ENCODE data around the gene BCORL1. TPM values are rescaled to one million over a fixed set of nuclear protein-coding genes. Genes with fewer than 3 reads are reported as not detected.

BCORL1 gene
- polyA plus RNA-seq, 1 donor from 2014 or later = 1.0 TPM

DNA sequence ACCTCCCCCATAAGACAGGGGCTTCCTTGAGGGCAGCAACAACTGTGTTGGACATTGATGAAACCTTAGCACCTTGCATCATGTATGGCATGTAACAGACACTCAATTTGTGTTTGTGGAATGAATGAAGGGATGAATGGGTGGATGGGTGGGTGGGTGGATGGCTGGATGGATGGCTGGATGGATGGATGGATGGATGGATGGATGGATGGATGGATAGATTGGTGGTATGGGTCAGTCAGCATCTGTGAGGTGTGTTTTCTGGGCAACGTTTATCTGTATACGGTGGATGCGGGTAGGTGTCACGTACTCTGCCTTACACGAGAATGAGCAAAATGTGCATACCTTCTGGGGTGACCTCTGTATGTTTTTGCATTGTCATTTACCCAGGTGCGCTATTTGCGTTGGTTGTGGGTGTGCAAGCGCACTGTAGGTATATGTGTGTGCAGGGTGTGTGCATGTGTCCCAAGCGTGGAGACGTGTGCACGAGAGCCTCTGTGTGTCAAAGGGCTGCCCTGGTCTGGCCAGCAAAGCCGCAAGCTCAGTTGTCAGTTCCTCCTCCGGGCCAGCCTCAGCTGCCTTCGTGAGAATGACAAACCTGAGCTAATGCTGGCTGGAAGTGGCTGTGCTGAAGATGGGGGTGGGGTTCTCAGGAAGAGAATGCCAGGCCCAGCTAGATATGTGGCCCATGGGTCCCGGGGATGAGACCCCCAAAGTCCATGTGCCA, 101.4 kb downstream of the BCORL1 start:
- H3K79me2 ChIP-seq (replicated peaks; ENCODE audit: insufficient read depth, low read length) = no peaks in the 10 kb centered on the region
- H3K4me2 ChIP-seq (ENCODE audit: low read length) = no peak overlapping the region
- no peaks in the 10 kb centered on the region for H3K9me2 ChIP-seq (ENCODE audit: insufficient read depth, low read length)
- no peaks in the 10 kb centered on the region for H3K27me3 ChIP-seq (ENCODE audit: insufficient read depth, low read depth, low read length)
- H4K20me1 ChIP-seq (ENCODE audit: insufficient read depth) = no peaks in the 10 kb centered on the region
- no peaks in the 10 kb centered on the region for H3F3A ChIP-seq (ENCODE audit: insufficient read depth, low read length, poor library complexity, severe bottlenecking)
- no peak overlapping the region for H3K27ac ChIP-seq (ENCODE audit: low read length)
- H3K4me3 ChIP-seq (ENCODE audit: low read length) = no peak overlapping the region
- no peak overlapping the region for H2AFZ ChIP-seq (ENCODE audit: low read depth, low read length)
- no peaks in the 10 kb centered on the region for H3K9me3 ChIP-seq (ENCODE audit: low read length)
- no peaks in the 10 kb centered on the region for H3K36me3 ChIP-seq (ENCODE audit: insufficient read depth, low read length)
- no peak for TF ChIP-seq TAF1 (IDR thresholded peaks at IDR 0.05; ENCODE audit: low read depth)
- no peak for TF ChIP-seq CTCF (IDR thresholded peaks at IDR 0.05; ENCODE audit: poor library complexity, severe bottlenecking)
- no peak for TF ChIP-seq SMC3 (conservative IDR thresholded peaks at IDR 0.05; ENCODE audit: poor library complexity)
- no peak for TF ChIP-seq EZH2 (IDR thresholded peaks at IDR 0.05; ENCODE audit: borderline replicate concordance, insufficient read depth, low read length, poor library complexity, severe bottlenecking)
- no peak for TF ChIP-seq POLR2AphosphoS5 (IDR thresholded peaks at IDR 0.05)
- no peak for TF ChIP-seq MXI1 (conservative IDR thresholded peaks at IDR 0.05; ENCODE audit: poor library complexity, severe bottlenecking)
- TF ChIP-seq RAD21 (conservative IDR thresholded peaks at IDR 0.05) = no peak
- no peak for TF ChIP-seq EP300 (conservative IDR thresholded peaks at IDR 0.05; ENCODE audit: poor library complexity, severe bottlenecking)
- TF ChIP-seq REST (IDR thresholded peaks at IDR 0.05; ENCODE audit: borderline replicate concordance) = no peak
- H3K9ac ChIP-seq (ENCODE audit: low read length) = no peak overlapping the region

- Histone ChIP-seq H3K36me3 (ENCODE audit: insufficient read depth, low read length) (no peaks in the 10 kb centered on the region), H3F3A (ENCODE audit: insufficient read depth, low read length, poor library complexity, severe bottlenecking) (no peaks in the 10 kb centered on the region), H3K9ac (ENCODE audit: low read length) (no peak overlapping the region), H3K9me2 (ENCODE audit: insufficient read depth, low read length) (no peaks in the 10 kb centered on the region), H3K9me3 (ENCODE audit: low read length) (no peaks in the 10 kb centered on the region), H3K4me2 (ENCODE audit: low read length) (no peak overlapping the region), H3K27me3 (ENCODE audit: insufficient read depth, low read depth, low read length) (no peaks in the 10 kb centered on the region), H4K20me1 (ENCODE audit: insufficient read depth) (no peaks in the 10 kb centered on the region), H2AFZ (ENCODE audit: low read depth, low read length) (no peak overlapping the region), H3K27ac (ENCODE audit: low read length) (no peak overlapping the region), H3K79me2 (replicated peaks; ENCODE audit: insufficient read depth, low read length) (no peaks in the 10 kb centered on the region), H3K4me3 (ENCODE audit: low read length) (no peak overlapping the region)
- no peak for TF ChIP-seq POLR2AphosphoS5 (IDR thresholded peaks at IDR 0.05)
- no peak for TF ChIP-seq EZH2 (IDR thresholded peaks at IDR 0.05; ENCODE audit: borderline replicate concordance, insufficient read depth, low read length, poor library complexity, severe bottlenecking)
- TF ChIP-seq MXI1 (conservative IDR thresholded peaks at IDR 0.05; ENCODE audit: poor library complexity, severe bottlenecking) = no peak
- no peak for TF ChIP-seq SMC3 (conservative IDR thresholded peaks at IDR 0.05; ENCODE audit: poor library complexity)
- no peak for TF ChIP-seq EP300 (conservative IDR thresholded peaks at IDR 0.05; ENCODE audit: poor library complexity, severe bottlenecking)
- TF ChIP-seq TAF1 (IDR thresholded peaks at IDR 0.05; ENCODE audit: low read depth) = no peak
- no peak for TF ChIP-seq CTCF (IDR thresholded peaks at IDR 0.05; ENCODE audit: poor library complexity, severe bottlenecking)
- no peak for TF ChIP-seq RAD21 (conservative IDR thresholded peaks at IDR 0.05)
- TF ChIP-seq REST (IDR thresholded peaks at IDR 0.05; ENCODE audit: borderline replicate concordance) = no peak
Measured at GRCh38 chrX:130084631-130085237, 102.3 kb downstream of the BCORL1 start.

Data from neural cell (in vitro differentiated cells).